ENCODE measurements around the gene TRIM16.
"Not testable (repeated sequence)": the region's sequence is repeated elsewhere in the genome, so short reads cannot be mapped to it uniquely, and the experiment has no call there.

GRCh38 chr17:15645942-15646312, 38.2 kb downstream of the TRIM16 start:
- TF ChIP-seq, protein P1, sequence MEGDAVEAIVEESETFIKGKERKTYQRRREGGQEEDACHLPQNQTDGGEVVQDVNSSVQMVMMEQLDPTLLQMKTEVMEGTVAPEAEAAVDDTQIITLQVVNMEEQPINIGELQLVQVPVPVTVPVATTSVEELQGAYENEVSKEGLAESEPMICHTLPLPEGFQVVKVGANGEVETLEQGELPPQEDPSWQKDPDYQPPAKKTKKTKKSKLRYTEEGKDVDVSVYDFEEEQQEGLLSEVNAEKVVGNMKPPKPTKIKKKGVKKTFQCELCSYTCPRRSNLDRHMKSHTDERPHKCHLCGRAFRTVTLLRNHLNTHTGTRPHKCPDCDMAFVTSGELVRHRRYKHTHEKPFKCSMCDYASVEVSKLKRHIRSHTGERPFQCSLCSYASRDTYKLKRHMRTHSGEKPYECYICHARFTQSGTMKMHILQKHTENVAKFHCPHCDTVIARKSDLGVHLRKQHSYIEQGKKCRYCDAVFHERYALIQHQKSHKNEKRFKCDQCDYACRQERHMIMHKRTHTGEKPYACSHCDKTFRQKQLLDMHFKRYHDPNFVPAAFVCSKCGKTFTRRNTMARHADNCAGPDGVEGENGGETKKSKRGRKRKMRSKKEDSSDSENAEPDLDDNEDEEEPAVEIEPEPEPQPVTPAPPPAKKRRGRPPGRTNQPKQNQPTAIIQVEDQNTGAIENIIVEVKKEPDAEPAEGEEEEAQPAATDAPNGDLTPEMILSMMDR (IDR thresholded peaks at IDR 0.05; ENCODE audit: insufficient read depth, low read length, poor library complexity, severe bottlenecking): not testable (repeated sequence)
- TF ChIP-seq EZH2phosphoT487 (conservative IDR thresholded peaks at IDR 0.05; ENCODE audit: low read length): not testable (repeated sequence)

Data from SU-DHL-6 (cell line).